Amygdala (tissue), 56 donors: ENCODE measurements around the gene EZH2.

Experiments used
- DNase-seq, 56 donors: peaks; one replicate each; lab custom pipeline; 2025; lab: John Stamatoyannopoulos, UW

EZH2 gene

GRCh38 chr7:148814922-148815559 lies 69.0 kb downstream of the EZH2 start:
- DNase-seq = no peak

- DNase-seq = no peak
Measured at GRCh38 chr7:148813890-148814289, 70.2 kb downstream of the EZH2 start.

GRCh38 chr7:148811892-148812291 lies 72.2 kb downstream of the EZH2 start:
- no peak for DNase-seq

- peak in 1 of 56 donors; percentile 14 for DNase-seq
Measured at GRCh38 chr7:148809856-148810255, 74.2 kb downstream of the EZH2 start.

GRCh38 chr7:148807436-148807835 lies 76.7 kb downstream of the EZH2 start:
- no peak for DNase-seq

GRCh38 chr7:148806187-148806586 lies 77.9 kb downstream of the EZH2 start:
- no peak for DNase-seq

- no peak for DNase-seq
Measured at GRCh38 chr7:148804343-148805235, 79.5 kb downstream of the EZH2 start.

- DNase-seq = no peak
Measured at GRCh38 chr7:148803094-148803493, 81.0 kb downstream of the EZH2 start.

- no peak for DNase-seq
Measured at GRCh38 chr7:148802101-148802493, 82.0 kb downstream of the EZH2 start.

GRCh38 chr7:148800677-148801076 lies 83.4 kb downstream of the EZH2 start:
- DNase-seq = no peak

GRCh38 chr7:148799893-148800555 lies 84.1 kb downstream of the EZH2 start:
- no peak for DNase-seq

- no peak for DNase-seq
Measured at GRCh38 chr7:148796841-148797240, 87.2 kb downstream of the EZH2 start.

- DNase-seq = no peak
Measured at GRCh38 chr7:148794476-148794875, 89.6 kb downstream of the EZH2 start.

GRCh38 chr7:148793590-148793989 lies 90.5 kb downstream of the EZH2 start:
- no peak for DNase-seq

GRCh38 chr7:148791546-148791945 lies 92.5 kb downstream of the EZH2 start:
- no peak for DNase-seq

- DNase-seq = no peak
Measured at GRCh38 chr7:148790850-148791249, 93.2 kb downstream of the EZH2 start.

GRCh38 chr7:148790131-148790726 lies 93.9 kb downstream of the EZH2 start:
- DNase-seq = no peak

- DNase-seq = no peak
Measured at GRCh38 chr7:148789220-148789619, 94.9 kb downstream of the EZH2 start.

GRCh38 chr7:148787571-148788295 lies 96.4 kb downstream of the EZH2 start:
- no peak for DNase-seq

- no peak for DNase-seq
Measured at GRCh38 chr7:148783801-148784527, 100.1 kb downstream of the EZH2 start.
